Glutamatergic neuron (in vitro differentiated cells): ENCODE data around the gene SPN. TPM values are rescaled to one million over a fixed set of nuclear protein-coding genes. Genes with fewer than 3 reads are reported as not detected.

Experiments used
- DNase-seq: peaks from one replicate; pipeline ENCODE4 v3.0.0; 2022
- H3K27ac Mint-ChIP-seq: one replicate; pipeline ENCODE4 v1.8.0; 2020; ENCODE audit warnings: mild to moderate bottlenecking, mixed read lengths, inconsistent platforms; ENCODE audit not compliant: unreplicated experiment
- H3K27me3 Mint-ChIP-seq: one replicate; pipeline ENCODE4 v1.8.0; 2020; ENCODE audit warnings: mild to moderate bottlenecking, moderate library complexity, mixed read lengths, inconsistent platforms; ENCODE audit not compliant: unreplicated experiment
- H3K36me3 Mint-ChIP-seq: one replicate; pipeline ENCODE4 v1.8.0; 2020; ENCODE audit warnings: mild to moderate bottlenecking, mixed read lengths, inconsistent platforms; ENCODE audit not compliant: unreplicated experiment
- H3K4me1 Mint-ChIP-seq: one replicate; pipeline ENCODE4 v1.8.0; 2020; ENCODE audit warnings: mild to moderate bottlenecking, low read depth, mixed read lengths, inconsistent platforms; ENCODE audit not compliant: unreplicated experiment
- H3K4me3 Mint-ChIP-seq: one replicate; pipeline ENCODE4 v1.8.0; 2020; ENCODE audit warnings: mild to moderate bottlenecking, mixed read lengths, inconsistent platforms; ENCODE audit not compliant: unreplicated experiment
- H3K9me3 Mint-ChIP-seq: one replicate; pipeline ENCODE4 v1.8.0; 2020; ENCODE audit warnings: mild to moderate bottlenecking, moderate library complexity, mixed read lengths, inconsistent platforms; ENCODE audit not compliant: unreplicated experiment
- total RNA-seq: library from RNA; stranded (reverse); fragmentation: NEBNext Ultra II Directional; extraction: Animal tissue kit (Norgen Biotek cat#: 25700); gene quantifications from one replicate; pipeline ENCODE4 v1.2.1, GENCODE V29; 2021; ENCODE audit not compliant: unreplicated experiment
- TF ChIP-seq, protein P1 (sequence below): fragments of 200-600 bp; sonication (generic); IDR thresholded peaks from one replicate; pipeline ENCODE4 v1.5.0; 2021; ENCODE audit not compliant: partially characterized antibody, unreplicated experiment

SPN gene
- total RNA-seq, 1 donor from 2014 or later = 0.27 TPM

DNA sequence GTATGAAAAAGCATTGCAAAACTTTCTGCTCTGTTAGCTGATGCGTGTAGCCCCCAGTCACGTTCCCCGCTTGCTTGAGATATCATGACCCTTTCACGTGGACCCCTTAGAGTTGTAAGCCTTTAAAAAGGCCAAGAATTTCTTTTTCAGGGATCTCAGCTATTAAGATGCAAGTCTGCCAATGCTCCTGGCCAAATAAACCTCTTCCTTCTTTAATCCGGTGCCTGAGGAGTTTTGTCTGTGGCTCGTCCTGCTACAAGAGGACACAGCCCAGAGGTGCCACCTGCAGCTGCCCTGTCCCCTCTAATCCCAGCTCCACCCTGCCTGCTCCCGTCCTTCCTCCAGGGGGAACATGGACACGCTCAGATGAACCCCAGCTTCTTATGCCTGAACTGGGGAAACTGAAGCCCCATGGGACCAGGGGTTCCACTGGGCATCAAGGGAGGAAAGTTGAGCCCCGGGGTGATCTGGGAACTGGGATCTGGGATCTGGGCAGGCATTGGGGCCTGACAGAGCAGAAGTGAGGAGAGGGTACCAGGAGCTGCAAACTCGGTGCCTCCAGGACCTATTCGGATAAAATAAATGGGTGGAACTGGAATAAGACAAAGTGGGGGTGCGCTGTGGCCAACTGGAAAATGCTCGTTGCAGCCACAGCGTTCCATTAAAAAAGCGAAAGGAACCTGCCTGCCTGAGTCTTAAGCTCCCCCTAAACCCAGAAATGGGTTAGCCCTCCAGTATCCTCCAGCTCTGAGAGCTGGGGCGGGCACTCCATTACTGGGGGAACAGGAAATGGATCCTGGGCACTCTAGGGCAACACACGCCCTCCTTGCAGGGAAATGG is 35.7 kb downstream of the SPN start:
- DNase-seq = no peak
- peak overlapping the region; percentile 20 for H3K27ac Mint-ChIP-seq
- H3K4me3 Mint-ChIP-seq = no peak overlapping the region
- peaks cover 1% of the 10 kb centered on the region for H3K9me3 Mint-ChIP-seq
- H3K4me1 Mint-ChIP-seq = no peaks in the 10 kb centered on the region
- TF ChIP-seq, protein P1, sequence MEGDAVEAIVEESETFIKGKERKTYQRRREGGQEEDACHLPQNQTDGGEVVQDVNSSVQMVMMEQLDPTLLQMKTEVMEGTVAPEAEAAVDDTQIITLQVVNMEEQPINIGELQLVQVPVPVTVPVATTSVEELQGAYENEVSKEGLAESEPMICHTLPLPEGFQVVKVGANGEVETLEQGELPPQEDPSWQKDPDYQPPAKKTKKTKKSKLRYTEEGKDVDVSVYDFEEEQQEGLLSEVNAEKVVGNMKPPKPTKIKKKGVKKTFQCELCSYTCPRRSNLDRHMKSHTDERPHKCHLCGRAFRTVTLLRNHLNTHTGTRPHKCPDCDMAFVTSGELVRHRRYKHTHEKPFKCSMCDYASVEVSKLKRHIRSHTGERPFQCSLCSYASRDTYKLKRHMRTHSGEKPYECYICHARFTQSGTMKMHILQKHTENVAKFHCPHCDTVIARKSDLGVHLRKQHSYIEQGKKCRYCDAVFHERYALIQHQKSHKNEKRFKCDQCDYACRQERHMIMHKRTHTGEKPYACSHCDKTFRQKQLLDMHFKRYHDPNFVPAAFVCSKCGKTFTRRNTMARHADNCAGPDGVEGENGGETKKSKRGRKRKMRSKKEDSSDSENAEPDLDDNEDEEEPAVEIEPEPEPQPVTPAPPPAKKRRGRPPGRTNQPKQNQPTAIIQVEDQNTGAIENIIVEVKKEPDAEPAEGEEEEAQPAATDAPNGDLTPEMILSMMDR = no peak
- peaks cover 2% of the 10 kb centered on the region for H3K27me3 Mint-ChIP-seq
- H3K36me3 Mint-ChIP-seq = no peaks in the 10 kb centered on the region

GRCh38 chr16:29699324-29700219 is 36.5 kb downstream of the SPN start:
- TF ChIP-seq, protein P1 = no peak
- no peak overlapping the region for H3K27ac Mint-ChIP-seq
- H3K9me3 Mint-ChIP-seq = peaks cover 1% of the 10 kb centered on the region
- no peak for DNase-seq
- H3K36me3 Mint-ChIP-seq = no peaks in the 10 kb centered on the region
- no peaks in the 10 kb centered on the region for H3K4me1 Mint-ChIP-seq
- no peak overlapping the region for H3K4me3 Mint-ChIP-seq
- H3K27me3 Mint-ChIP-seq = peaks cover 2% of the 10 kb centered on the region

DNA sequence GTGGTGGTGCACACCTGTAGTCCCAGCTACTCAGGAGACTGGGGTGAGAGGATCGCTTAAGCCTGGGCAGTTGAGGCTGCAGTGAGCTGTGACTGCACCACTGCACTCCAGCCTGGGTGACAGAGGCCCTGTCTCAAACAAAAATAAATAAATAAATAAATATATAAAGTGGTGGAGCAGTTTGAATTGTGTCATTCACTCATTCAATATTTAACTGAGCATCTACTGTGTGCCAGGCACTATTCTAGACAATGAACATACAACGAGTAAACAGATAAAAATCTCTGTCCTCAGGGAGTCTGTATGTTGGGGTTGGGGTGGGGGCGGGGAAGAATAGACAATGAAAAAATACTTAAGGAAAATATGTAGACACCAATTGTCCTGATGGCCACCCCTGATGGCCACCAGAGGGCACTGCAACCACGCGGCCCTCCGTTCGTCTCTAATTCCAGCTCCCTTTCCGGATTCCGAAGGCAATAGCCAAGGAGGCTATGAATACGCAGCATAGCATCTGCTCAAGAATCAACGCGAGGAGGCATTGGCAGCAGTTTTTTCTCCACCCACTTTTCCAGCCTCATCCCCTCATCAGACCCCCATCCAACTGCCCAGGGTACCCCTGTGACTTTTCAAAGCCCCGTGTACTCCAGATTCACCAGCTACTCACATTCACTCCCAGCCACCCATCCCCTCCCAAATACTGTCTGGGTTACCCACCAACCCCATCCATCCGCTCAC is 37.4 kb downstream of the SPN start:
- H3K27ac Mint-ChIP-seq = no peak overlapping the region
- TF ChIP-seq, protein P1 = peak; percentile 88
- H3K4me1 Mint-ChIP-seq = no peaks in the 10 kb centered on the region
- peak; percentile 82 for DNase-seq
- no peaks in the 10 kb centered on the region for H3K36me3 Mint-ChIP-seq
- no peak overlapping the region for H3K4me3 Mint-ChIP-seq
- peaks cover 1% of the 10 kb centered on the region for H3K9me3 Mint-ChIP-seq
- H3K27me3 Mint-ChIP-seq = peaks cover 2% of the 10 kb centered on the region

- peaks cover 2% of the 10 kb centered on the region for H3K27me3 Mint-ChIP-seq
- TF ChIP-seq, protein P1 = no peak
- H3K9me3 Mint-ChIP-seq = no peaks in the 10 kb centered on the region
- no peak overlapping the region for H3K4me3 Mint-ChIP-seq
- no peak overlapping the region for H3K27ac Mint-ChIP-seq
- H3K4me1 Mint-ChIP-seq = no peaks in the 10 kb centered on the region
- H3K36me3 Mint-ChIP-seq = no peaks in the 10 kb centered on the region
- DNase-seq = no peak
These were observed 38.1 kb downstream of the SPN start for GRCh38 chr16:29701214-29701555.
